Smooth muscle cell (in vitro differentiated cells): Measurements from ENCODE around the gene TJP1. TPM values are rescaled to one million over a fixed set of nuclear protein-coding genes. Genes with fewer than 3 reads are reported as not detected.

Experiments used
- DNase-seq: peaks from one replicate; lab custom pipeline; 2025; ENCODE audit not compliant: unreplicated experiment; lab: John Stamatoyannopoulos, UW
- H2AFZ ChIP-seq: fragments of 200-600 bp; sonication (generic); 2 replicates; pipeline ENCODE4 v1.6.0; 2016; ENCODE audit warnings: antibody characterized with exemption, low read depth, mild to moderate bottlenecking
- H3F3A ChIP-seq: fragments of 200-600 bp; sonication (generic); 2 replicates; pipeline ENCODE4 v1.6.0; 2017; ENCODE audit warnings: antibody characterized with exemption, low read depth
- H3K27ac ChIP-seq: fragments of 200-600 bp; sonication (generic); 2 replicates; pipeline ENCODE4 v1.5.1; 2016; ENCODE audit warnings: low read depth, mild to moderate bottlenecking
- H3K27me3 ChIP-seq: fragments of 200-600 bp; sonication (generic); 2 replicates; pipeline ENCODE4 v1.6.1; 2016; ENCODE audit warnings: low read depth, mild to moderate bottlenecking
- H3K36me3 ChIP-seq: fragments of 200-600 bp; sonication (generic); 2 replicates; pipeline ENCODE4 v1.5.1; 2016; ENCODE audit warnings: low read depth
- H3K4me1 ChIP-seq: fragments of 200-600 bp; sonication (generic); 2 replicates; pipeline ENCODE4 v1.5.1; 2016; ENCODE audit warnings: low read depth
- H3K4me2 ChIP-seq: fragments of 200-600 bp; sonication (generic); 2 replicates; pipeline ENCODE4 v1.6.0; 2016; ENCODE audit warnings: mild to moderate bottlenecking
- H3K4me3 ChIP-seq: fragments of 200-600 bp; sonication (generic); 2 replicates; pipeline ENCODE4 v1.5.1; 2016; ENCODE audit warnings: mild to moderate bottlenecking
- H3K79me2 ChIP-seq: fragments of 200-600 bp; sonication (generic); 2 replicates; pipeline ENCODE4 v1.6.0; 2016; ENCODE audit warnings: low read depth, mild to moderate bottlenecking
- H3K9ac ChIP-seq: fragments of 200-600 bp; sonication (generic); 2 replicates; pipeline ENCODE4 v1.6.0; 2016; ENCODE audit warnings: low read depth
- H3K9me3 ChIP-seq: fragments of 200-600 bp; sonication (generic); replicated peaks from 2 replicates; pipeline ENCODE4 v1.5.1; 2016; ENCODE audit warnings: low read depth
- H4K20me1 ChIP-seq: fragments of 200-600 bp; sonication (generic); 2 replicates; pipeline ENCODE4 v1.6.0; 2016; ENCODE audit warnings: low read depth
- WGBS: methylation state at CpG from one replicate; pipeline ENCODE4 v1.1.7; 2016; ENCODE audit warnings: low lambda C conversion rate; 5-methylcytosine and 5-hydroxymethylcytosine counted together
- polyA plus RNA-seq: library from polyadenylated mRNA; unstranded; fragments of >200 nt; fragmentation: Nextera tagmentation; extraction: Ambion mirVana; gene quantifications from 2 replicates; pipeline ENCODE4 v1.2.1, GENCODE V29; 2016
- total RNA-seq: library from RNA; depleted of rRNA; stranded (reverse); fragments of >200 nt; gene quantifications from 2 replicates; pipeline ENCODE4 v1.2.3, GENCODE V29; 2014
- TF ChIP-seq, protein P1 (sequence below): fragments of 200-600 bp; sonication (generic); IDR thresholded peaks from 2 replicates; pipeline ENCODE4 v1.5.1; 2017; ENCODE audit warnings: borderline replicate concordance, mild to moderate bottlenecking, antibody characterized with exemption; ENCODE audit not compliant: insufficient read depth, poor library complexity, severe bottlenecking

Gene TJP1
- total and polyA plus RNA-seq, 2 experiments from 2014 or later = 28.4 to 73.1 TPM

DNA sequence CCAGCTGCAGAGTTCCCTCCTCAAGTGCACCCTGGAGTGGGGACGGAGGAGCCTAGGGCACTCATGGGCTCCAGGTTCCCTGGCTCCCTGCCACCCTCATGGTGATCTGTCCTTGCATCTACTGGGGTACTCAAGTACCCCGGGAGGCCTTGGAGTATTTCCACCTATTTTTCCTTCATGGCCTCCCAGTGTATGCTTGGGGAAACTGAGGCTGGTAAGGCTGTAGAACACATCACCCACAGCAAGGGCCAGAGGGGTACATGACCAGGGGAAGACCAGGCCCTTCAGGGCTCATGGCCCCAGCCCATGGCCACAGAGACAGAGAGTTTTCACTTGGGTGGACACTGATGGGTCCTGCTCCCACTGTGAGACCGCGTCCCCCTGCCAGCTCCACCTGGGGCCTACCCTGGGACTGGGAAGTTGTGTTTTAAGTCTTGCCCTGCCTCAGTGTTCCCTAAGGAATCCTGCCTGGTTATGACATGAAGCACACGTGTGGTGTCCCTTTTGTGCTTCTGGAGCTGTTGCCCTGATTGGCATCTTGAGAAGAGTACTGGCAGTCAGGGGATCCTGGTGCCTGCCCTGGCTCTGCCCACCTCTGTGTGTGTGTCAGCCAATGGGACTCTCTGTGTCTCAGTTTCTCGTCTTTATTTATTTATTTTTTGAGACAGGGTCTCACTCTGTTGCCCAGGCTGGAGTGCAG, 132.8 kb downstream of the TJP1 start:
- Histone ChIP-seq H3K4me3 (no peak overlapping the region), H4K20me1 (no peaks in the 10 kb centered on the region), H3K4me1 (no peaks in the 10 kb centered on the region), H3K79me2 (no peaks in the 10 kb centered on the region), H3K36me3 (no peaks in the 10 kb centered on the region), H3K9ac (no peak overlapping the region), H3K9me3 (no peaks in the 10 kb centered on the region), H3K27ac (no peak overlapping the region), H3K4me2 (no peak overlapping the region), H3K27me3 (no peaks in the 10 kb centered on the region), H3F3A (peaks cover 8% of the 10 kb centered on the region), H2AFZ (no peak overlapping the region)
- WGBS = over 99% methylated on average over 6 of the region's 6 CpGs
- TF ChIP-seq, protein P1, sequence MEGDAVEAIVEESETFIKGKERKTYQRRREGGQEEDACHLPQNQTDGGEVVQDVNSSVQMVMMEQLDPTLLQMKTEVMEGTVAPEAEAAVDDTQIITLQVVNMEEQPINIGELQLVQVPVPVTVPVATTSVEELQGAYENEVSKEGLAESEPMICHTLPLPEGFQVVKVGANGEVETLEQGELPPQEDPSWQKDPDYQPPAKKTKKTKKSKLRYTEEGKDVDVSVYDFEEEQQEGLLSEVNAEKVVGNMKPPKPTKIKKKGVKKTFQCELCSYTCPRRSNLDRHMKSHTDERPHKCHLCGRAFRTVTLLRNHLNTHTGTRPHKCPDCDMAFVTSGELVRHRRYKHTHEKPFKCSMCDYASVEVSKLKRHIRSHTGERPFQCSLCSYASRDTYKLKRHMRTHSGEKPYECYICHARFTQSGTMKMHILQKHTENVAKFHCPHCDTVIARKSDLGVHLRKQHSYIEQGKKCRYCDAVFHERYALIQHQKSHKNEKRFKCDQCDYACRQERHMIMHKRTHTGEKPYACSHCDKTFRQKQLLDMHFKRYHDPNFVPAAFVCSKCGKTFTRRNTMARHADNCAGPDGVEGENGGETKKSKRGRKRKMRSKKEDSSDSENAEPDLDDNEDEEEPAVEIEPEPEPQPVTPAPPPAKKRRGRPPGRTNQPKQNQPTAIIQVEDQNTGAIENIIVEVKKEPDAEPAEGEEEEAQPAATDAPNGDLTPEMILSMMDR = no peak
- no peak for DNase-seq

DNA sequence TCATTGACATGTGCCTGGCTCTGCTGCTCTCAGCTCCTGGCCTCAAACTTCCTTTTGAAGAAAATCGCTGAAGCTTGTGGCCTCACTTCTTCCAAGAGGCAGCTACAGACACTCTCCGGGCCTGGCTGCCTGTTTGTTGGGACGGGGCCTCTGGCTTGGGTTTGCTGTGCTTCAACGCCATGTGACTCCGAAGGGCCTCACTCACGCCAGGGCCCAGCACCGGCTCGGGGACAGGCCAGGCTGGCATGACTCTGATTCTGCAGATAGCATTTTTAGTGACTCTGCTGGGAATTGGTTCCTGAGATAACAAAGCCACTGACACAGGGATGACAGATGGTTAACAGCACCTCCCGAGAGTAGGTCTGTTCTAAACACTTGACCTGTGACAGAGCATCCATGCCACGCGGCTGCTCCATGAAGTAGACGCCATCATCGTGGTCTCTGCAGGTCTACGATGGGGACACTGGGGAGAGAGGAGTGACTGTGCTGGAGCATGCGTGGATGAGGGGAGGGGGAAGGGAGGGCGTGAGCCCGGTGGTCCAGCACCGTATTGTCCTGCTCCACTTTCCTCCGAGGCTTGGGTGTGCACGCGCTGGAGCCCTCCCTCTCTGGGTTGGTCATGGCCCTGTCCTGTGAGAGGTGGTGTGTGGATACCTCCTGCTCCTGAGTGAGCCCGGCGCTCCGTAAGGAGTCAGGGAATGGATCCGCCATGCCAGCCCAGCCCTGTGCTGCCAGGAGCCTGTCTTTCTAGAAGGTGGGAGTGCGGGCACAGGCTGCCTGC, 133.6 kb downstream of the TJP1 start:
- Histone ChIP-seq H3F3A (peaks cover 8% of the 10 kb centered on the region), H3K9me3 (no peaks in the 10 kb centered on the region), H3K27ac (no peak overlapping the region), H3K79me2 (no peaks in the 10 kb centered on the region), H4K20me1 (no peaks in the 10 kb centered on the region), H3K36me3 (no peaks in the 10 kb centered on the region), H3K27me3 (no peaks in the 10 kb centered on the region), H3K4me2 (no peak overlapping the region), H3K4me1 (no peaks in the 10 kb centered on the region), H2AFZ (no peak overlapping the region), H3K9ac (no peak overlapping the region), H3K4me3 (no peak overlapping the region)
- WGBS = 90% methylated on average over 26 of the region's 26 CpGs
- TF ChIP-seq, protein P1 = no peak
- no peak for DNase-seq

DNA sequence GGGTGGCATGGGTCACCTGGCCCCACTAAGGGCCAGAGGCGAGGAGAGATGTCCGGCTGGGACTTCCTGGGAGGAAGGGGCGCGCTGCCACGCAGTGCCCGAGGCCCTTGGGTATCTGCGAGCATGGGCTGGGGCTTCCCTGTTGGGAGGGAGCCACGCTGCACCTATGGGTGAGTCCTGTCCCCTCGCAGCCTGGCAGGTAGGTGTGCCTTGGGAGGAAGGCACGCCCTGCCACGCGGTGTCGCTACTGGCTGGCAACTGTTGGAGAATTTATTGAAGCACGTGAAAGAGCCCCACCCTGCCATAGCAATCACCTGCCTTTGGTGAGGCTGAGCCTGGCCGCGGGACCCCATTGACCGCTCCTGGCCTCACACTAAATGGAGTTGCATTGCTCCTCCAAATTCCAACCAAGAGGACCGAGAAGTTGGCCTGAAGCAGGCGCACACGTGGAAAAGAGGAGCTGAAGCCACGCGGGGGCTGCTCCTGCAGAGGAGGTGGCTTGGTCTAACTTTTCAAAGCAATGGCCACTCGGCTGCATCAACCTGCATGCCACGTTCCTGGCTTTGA, 134.2 kb downstream of the TJP1 start:
- WGBS = 91% methylated on average over 24 of the region's 24 CpGs
- Histone ChIP-seq H3K9ac (no peak overlapping the region), H3K4me2 (no peak overlapping the region), H3K4me3 (no peak overlapping the region), H3F3A (peaks cover 5% of the 10 kb centered on the region), H3K27me3 (no peaks in the 10 kb centered on the region), H3K9me3 (no peaks in the 10 kb centered on the region), H3K36me3 (no peaks in the 10 kb centered on the region), H2AFZ (no peak overlapping the region), H3K79me2 (no peaks in the 10 kb centered on the region), H3K4me1 (no peaks in the 10 kb centered on the region), H4K20me1 (no peaks in the 10 kb centered on the region), H3K27ac (no peak overlapping the region)
- TF ChIP-seq, protein P1 = no peak
- no peak for DNase-seq
